ENCODE data around the gene SMC6. TPM values are rescaled to one million over a fixed set of nuclear protein-coding genes. Genes with fewer than 3 reads are reported as not detected.

SMC6 gene
- total and polyA plus RNA-seq, 10 of the 15 experiments (the other 5 are each of a cell fraction or from before 2014, with no cell fraction given), result 12.8 to 63.8 (median 38.8) TPM

DNA sequence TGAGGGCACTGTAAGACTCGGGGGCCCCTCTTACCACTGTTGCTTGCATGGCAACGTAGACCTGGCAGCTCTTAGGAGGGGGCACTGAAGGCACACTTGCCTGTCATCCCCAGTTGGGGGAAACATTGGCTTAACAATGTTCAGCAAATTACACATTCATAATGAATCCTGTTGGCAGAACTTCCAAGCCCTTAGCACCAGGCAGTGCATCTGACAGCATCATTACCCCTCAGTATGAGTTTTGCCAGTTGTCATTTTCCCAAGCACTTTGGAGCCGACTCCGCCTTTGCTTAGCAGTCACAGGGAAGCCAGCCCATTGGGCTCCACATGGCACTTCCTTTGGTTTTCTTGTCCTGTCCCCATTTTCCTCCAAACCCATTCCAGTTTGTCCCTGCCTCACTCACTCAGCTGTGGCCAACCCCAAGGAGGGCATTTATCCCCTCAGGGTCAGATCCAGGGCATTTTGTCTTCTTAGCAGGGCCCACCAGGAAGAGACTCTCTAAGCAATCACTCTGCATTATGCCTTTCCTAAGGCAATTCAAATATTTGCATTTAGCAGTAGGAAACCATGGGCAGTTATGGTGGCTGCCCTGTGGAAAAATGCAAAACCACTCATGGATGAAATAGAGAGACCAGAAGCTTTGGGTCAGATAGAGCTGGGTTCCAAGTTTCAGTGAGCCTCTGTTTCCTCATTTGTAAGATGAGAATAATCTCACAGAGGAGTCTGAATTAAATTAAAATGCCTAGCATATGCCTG lies 139.3 kb downstream of the SMC6 start:
- Histone ChIP-seq H2AFZ (ENCODE audit: control insufficient read depth, low read depth, low read length) (no peak overlapping the region), H3K4me3 (no peak overlapping the region), H3K4me2 (ENCODE audit: control insufficient read depth, insufficient read depth) (no peak overlapping the region), H3K27me3 (replicated peaks in 1 of 2; ENCODE audit: control insufficient read depth in 2 of 2, insufficient read depth in 2 of 2, low read length in 1 of 2) (no peaks in the 10 kb centered on the region; a peak in 1 of 4 replicates), H4K20me1 (ENCODE audit: control insufficient read depth, insufficient read depth) (no peaks in the 10 kb centered on the region), H3K36me3 (ENCODE audit: control insufficient read depth in 2 of 2, insufficient read depth in 2 of 2, low read length in 1 of 2) (no peaks in the 10 kb centered on the region), H3K4me1 (ENCODE audit: control insufficient read depth, insufficient read depth, low read length) (no peaks in the 10 kb centered on the region), H3K9ac (ENCODE audit: control insufficient read depth, insufficient read depth, low read length) (no peak overlapping the region), H3K79me2 (ENCODE audit: control insufficient read depth, insufficient read depth, low read length) (no peaks in the 10 kb centered on the region), H3K9me3 (replicated peaks; ENCODE audit: control insufficient read depth, insufficient read depth, low read length) (no peaks in the 10 kb centered on the region), H3K27ac (ENCODE audit: control insufficient read depth, insufficient read depth) (no peak overlapping the region)
- BruUV-seq (replicated peaks), result no TSS peak
- no peak for FAIRE-seq
- ChIA-PET CTCF (interaction anchor here (0.6 to 2.5 kb wide), 2 partner anchors 32 to 137 kb away, joined by 3 to 7 read pairs; no protein-coding TSS in a partner anchor), RAD21 (ENCODE audit: unreplicated experiment) (no interaction called here), POLR2A (no interaction called here), SMC1A (ENCODE audit: uncharacterized antibody, unreplicated experiment) (interaction anchor here (1.2 to 2.2 kb wide), 2 partner anchors 12 to 55 kb away, joined by 3 to 7 read pairs; no protein-coding TSS in a partner anchor)
- 15% methylated on average over 4 of the region's 4 CpGs for WGBS (ENCODE audit: insufficient coverage, insufficient replicate concordance, low lambda C conversion rate, missing lambda C conversion rate)
- ATAC-seq, result no peak
- in situ Hi-C loops (cut with MboI), result no loop called here
- intact Hi-C loops (cut with micrococcal nuclease; ENCODE audit: unreplicated experiment), result no loop called here
- DNase-seq (ENCODE audit: low read depth, low spot score), result no peak
- TF ChIP-seq MXI1 (IDR thresholded peaks at IDR 0.05; ENCODE audit: low read depth, low read length) (no peak), JUNB (IDR thresholded peaks at IDR 0.05) (no peak), NBN (IDR thresholded peaks at IDR 0.05) (no peak), FOXM1 (IDR thresholded peaks at IDR 0.05; ENCODE audit: low read depth, low read length) (no peak), HDAC6 (IDR thresholded peaks at IDR 0.05; ENCODE audit: unreplicated experiment) (no peak), ESRRA (IDR thresholded peaks at IDR 0.05; ENCODE audit: low read length) (no peak), LARP7 (IDR thresholded peaks at IDR 0.05) (no peak), SREBF1 (IDR thresholded peaks at IDR 0.05; ENCODE audit: low read length) (no peak), TCF3 (IDR thresholded peaks at IDR 0.05; ENCODE audit: borderline replicate concordance, insufficient read depth, low read depth, low read length) (no peak), SRF (IDR thresholded peaks at IDR 0.05; ENCODE audit: low read depth in 2 of 2, low read length in 2 of 2) (no peak), MEF2A (IDR thresholded peaks at IDR 0.05; ENCODE audit: insufficient read depth, low read depth, low read length) (no peak), HCFC1 (IDR thresholded peaks at IDR 0.05; ENCODE audit: low read length) (no peak), ZSCAN29 (IDR thresholded peaks at IDR 0.05) (no peak), POLR2AphosphoS2 (IDR thresholded peaks at IDR 0.05; ENCODE audit: low read depth, low read length) (no peak)
- TF ChIP-seq, protein P1, sequence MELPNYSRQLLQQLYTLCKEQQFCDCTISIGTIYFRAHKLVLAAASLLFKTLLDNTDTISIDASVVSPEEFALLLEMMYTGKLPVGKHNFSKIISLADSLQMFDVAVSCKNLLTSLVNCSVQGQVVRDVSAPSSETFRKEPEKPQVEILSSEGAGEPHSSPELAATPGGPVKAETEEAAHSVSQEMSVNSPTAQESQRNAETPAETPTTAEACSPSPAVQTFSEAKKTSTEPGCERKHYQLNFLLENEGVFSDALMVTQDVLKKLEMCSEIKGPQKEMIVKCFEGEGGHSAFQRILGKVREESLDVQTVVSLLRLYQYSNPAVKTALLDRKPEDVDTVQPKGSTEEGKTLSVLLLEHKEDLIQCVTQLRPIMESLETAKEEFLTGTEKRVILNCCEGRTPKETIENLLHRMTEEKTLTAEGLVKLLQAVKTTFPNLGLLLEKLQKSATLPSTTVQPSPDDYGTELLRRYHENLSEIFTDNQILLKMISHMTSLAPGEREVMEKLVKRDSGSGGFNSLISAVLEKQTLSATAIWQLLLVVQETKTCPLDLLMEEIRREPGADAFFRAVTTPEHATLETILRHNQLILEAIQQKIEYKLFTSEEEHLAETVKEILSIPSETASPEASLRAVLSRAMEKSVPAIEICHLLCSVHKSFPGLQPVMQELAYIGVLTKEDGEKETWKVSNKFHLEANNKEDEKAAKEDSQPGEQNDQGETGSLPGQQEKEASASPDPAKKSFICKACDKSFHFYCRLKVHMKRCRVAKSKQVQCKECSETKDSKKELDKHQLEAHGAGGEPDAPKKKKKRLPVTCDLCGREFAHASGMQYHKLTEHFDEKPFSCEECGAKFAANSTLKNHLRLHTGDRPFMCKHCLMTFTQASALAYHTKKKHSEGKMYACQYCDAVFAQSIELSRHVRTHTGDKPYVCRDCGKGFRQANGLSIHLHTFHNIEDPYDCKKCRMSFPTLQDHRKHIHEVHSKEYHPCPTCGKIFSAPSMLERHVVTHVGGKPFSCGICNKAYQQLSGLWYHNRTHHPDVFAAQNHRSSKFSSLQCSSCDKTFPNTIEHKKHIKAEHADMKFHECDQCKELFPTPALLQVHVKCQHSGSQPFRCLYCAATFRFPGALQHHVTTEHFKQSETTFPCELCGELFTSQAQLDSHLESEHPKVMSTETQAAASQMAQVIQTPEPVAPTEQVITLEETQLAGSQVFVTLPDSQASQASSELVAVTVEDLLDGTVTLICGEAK (IDR thresholded peaks at IDR 0.05; ENCODE audit: borderline replicate concordance), result no peak
- TF ChIP-seq, protein P2, sequence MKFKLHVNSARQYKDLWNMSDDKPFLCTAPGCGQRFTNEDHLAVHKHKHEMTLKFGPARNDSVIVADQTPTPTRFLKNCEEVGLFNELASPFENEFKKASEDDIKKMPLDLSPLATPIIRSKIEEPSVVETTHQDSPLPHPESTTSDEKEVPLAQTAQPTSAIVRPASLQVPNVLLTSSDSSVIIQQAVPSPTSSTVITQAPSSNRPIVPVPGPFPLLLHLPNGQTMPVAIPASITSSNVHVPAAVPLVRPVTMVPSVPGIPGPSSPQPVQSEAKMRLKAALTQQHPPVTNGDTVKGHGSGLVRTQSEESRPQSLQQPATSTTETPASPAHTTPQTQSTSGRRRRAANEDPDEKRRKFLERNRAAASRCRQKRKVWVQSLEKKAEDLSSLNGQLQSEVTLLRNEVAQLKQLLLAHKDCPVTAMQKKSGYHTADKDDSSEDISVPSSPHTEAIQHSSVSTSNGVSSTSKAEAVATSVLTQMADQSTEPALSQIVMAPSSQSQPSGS (IDR thresholded peaks at IDR 0.05; ENCODE audit: low read length), result no peak
- TF ChIP-seq, protein P3, sequence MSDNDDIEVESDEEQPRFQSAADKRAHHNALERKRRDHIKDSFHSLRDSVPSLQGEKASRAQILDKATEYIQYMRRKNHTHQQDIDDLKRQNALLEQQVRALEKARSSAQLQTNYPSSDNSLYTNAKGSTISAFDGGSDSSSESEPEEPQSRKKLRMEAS (IDR thresholded peaks at IDR 0.05; ENCODE audit: low read depth, low read length), result no peak
- TF ChIP-seq, protein P4, sequence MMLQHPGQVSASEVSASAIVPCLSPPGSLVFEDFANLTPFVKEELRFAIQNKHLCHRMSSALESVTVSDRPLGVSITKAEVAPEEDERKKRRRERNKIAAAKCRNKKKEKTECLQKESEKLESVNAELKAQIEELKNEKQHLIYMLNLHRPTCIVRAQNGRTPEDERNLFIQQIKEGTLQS (IDR thresholded peaks at IDR 0.05; ENCODE audit: borderline replicate concordance, extremely low read depth, low read depth, low read length), result no peak
